Astrocyte (in vitro differentiated cells and primary cell): ENCODE results near the gene ADGRD2.

ENCODE experiments used
- CTCF ChIP-seq: IDR thresholded peaks from 2 replicates; pipeline ENCODE4 v1.5.1; 2011; ENCODE audit warnings: low read depth, mild to moderate bottlenecking, inconsistent platforms, low read length, moderate library complexity; ENCODE audit not compliant: insufficient read depth
- EZH2 ChIP-seq: IDR thresholded peaks from 2 replicates; pipeline ENCODE4 v1.6.1; 2012; ENCODE audit warnings: mild to moderate bottlenecking, low read length, inconsistent platforms; ENCODE audit not compliant: insufficient read depth

- TF ChIP-seq CTCF (no peak), EZH2 (no peak)
Measured at GRCh38 chr9:124474151-124474550, 23.9 kb downstream of the ADGRD2 start.
